GM20000 (cell line): ENCODE data around the gene PPFIA1.

Experiments
- DNase-seq: peaks from one replicate; pipeline ENCODE4 v3.0.0; 2012; ENCODE audit warnings: low spot score
- CTCF ChIP-seq: IDR thresholded peaks from 2 replicates; pipeline ENCODE4 v1.5.1; 2012; ENCODE audit warnings: mild to moderate bottlenecking, control low read depth; ENCODE audit errors: extremely low read depth, missing control alignments

Gene PPFIA1

DNA sequence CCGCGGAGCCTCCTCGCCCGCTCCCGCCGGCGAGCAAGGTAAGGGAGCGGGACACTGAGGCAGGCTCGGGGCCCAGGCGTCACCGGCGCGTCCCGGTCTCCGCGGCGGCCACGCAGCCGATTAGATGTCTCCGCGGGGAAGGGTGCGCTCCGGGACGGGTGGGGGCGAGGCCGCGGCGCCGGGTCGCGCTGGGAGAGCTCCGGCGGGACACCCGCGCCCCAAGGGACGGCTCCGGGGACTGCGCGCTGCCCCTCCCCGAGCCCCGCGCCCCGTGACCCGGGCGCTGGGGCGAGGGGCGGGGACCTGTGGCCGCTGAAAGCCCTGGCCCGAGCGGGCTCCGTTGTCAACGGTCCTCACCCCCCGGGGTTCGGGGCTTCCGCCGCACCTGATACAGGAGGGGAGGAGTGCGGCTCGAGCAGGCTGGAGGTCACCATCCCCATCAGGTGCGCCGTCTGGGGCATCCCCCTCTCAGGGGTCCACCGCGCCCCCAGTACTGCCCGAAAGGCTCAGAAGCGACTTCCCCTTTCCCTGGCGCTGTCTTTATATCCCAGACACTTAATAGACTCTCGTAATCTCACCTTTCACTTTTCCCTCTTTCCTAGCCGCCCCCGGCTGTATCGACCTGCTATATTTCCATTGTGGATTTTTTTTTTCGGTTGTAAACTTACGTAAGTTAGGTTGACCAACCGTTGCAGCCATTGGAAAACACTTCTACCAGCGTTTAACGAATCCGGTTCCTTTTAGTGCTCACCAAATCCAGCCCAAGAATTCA, 573 bp downstream of the PPFIA1 start:
- DNase-seq = peak; percentile 74
- no peak for TF ChIP-seq CTCF

GRCh38 chr11:70271649-70271953, 1.1 kb downstream of the PPFIA1 start:
- DNase-seq = no peak
- TF ChIP-seq CTCF = no peak

- TF ChIP-seq CTCF = no peak
- no peak for DNase-seq
Measured at GRCh38 chr11:70272009-70272408, 1.5 kb downstream of the PPFIA1 start.

DNA sequence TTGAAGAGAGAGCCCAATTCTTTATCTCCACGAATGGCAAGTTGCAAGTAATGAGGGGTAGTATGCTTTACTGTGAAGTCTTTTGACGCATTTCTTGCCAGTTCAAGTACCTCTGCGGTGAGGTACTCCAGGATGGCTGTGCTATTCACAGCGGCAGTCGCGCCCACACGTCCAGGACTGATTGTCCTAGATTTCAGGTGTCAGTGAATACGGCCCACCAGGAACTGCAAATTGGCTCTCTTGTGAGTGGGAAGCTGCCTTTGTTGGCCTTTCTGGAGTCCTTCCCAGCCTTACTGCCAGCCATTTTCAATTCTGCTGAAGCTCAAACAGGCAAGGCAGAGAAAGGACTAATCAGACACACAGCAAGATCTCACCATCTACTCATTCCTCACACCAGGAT, 8.5 kb downstream of the PPFIA1 start:
- no peak for DNase-seq
- TF ChIP-seq CTCF = no peak

DNA sequence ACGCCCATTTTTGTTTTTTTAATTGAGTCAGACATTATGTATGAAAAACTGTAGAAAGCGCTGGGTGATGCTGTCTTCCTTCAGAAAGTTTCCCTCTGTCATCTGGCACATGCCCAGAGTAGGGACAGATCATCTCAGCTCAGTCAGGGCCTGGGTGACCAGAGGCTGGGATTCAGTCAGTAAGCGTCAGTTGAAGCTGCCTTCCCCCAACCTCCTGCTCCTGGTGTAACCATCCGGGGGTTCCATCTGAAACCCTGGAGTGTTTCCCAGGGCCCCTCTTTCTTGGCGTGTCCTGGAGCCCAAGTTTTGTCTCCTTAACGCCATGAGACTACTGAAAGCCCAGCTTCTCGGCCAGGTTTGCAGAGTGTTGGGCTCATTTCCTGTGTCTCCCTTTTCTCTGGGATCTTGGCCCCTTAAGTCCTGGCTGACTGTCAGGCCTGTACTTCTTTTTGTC, 10.7 kb downstream of the PPFIA1 start:
- TF ChIP-seq CTCF = no peak
- DNase-seq = no peak

DNA sequence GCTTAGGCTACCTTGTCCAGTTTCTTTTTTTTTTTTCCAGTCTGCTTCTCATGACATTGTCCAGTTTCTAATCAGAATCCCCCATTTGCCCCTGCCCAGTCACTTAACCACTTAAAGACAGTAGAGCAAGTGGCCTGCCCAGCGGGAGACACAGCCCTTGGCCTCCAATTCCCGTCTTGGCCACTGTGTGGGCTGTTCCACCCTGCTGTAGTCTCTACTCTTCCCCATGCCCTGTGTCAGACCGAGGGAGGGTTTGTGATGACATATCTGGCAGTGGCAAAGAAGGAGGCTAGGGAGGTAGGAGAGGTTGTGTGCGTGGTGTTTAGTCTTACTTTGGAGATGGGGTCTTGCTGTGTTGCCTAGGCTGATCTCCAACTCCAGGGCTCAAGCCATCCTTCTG, 11.5 kb downstream of the PPFIA1 start:
- no peak for DNase-seq
- TF ChIP-seq CTCF = no peak

DNA sequence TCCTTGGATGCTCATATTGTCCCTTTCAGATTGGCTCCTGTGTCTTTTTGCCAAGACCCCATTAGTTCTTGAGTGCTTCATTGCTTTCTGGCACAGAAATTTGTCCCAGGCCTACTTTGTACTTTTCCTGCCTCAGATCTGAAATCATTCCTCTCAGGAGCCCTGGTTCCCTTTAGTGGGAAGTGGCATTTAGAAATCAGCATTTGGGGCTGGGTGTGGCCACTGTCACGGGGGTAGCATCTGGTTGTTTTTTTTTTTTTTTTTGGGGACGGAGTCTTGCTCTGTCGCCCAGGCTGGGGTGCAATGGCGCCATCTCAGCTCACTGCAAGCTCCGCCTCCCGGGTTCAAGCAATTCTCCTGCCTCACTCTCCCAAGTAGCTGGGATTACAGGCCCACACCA, 18.2 kb downstream of the PPFIA1 start:
- TF ChIP-seq CTCF = no peak
- no peak for DNase-seq
